Neural progenitor cell (in vitro differentiated cells): ENCODE results near the gene TSPAN5. TPM values are rescaled to one million over a fixed set of nuclear protein-coding genes. Genes with fewer than 3 reads are reported as not detected.
A peak's percentile ranks its signal among the peaks of the same experiment; 100 is the strongest.

Experiments
- DNase-seq: peaks from one replicate; pipeline ENCODE4 v3.0.0-alpha.2; 2016; ENCODE audit warnings: low spot score
- H2AFZ ChIP-seq: fragments of 200-600 bp; sonication (generic); replicated peaks from 2 replicates; pipeline ENCODE4 v1.6.1; 2016; ENCODE audit warnings: antibody characterized with exemption
- H3F3A ChIP-seq: fragments of 200-600 bp; sonication (generic); 2 replicates; pipeline ENCODE4 v1.6.1; 2016; ENCODE audit warnings: antibody characterized with exemption, low read depth
- H3K27ac ChIP-seq: fragments of 200-600 bp; sonication (generic); 2 replicates; pipeline ENCODE4 v1.5.1; 2016; ENCODE audit warnings: mild to moderate bottlenecking
- H3K27me3 ChIP-seq: fragments of 200-600 bp; sonication (generic); 2 replicates; pipeline ENCODE4 v1.6.1; 2016; ENCODE audit warnings: mild to moderate bottlenecking, moderate library complexity
- H3K36me3 ChIP-seq: fragments of 200-600 bp; sonication (generic); 2 replicates; pipeline ENCODE4 v1.5.1; 2016
- H3K4me1 ChIP-seq: fragments of 200-600 bp; sonication (generic); 2 replicates; pipeline ENCODE4 v1.6.1; 2016; ENCODE audit warnings: mixed run types
- H3K4me2 ChIP-seq: fragments of 200-600 bp; sonication (generic); 2 replicates; pipeline ENCODE4 v1.6.1; 2016
- H3K4me3 ChIP-seq: fragments of 200-600 bp; sonication (generic); 2 replicates; pipeline ENCODE4 v1.5.1; 2016
- H3K79me2 ChIP-seq: fragments of 200-600 bp; sonication (generic); 2 replicates; pipeline ENCODE4 v1.6.1; 2016; ENCODE audit warnings: low read depth
- H3K9ac ChIP-seq: fragments of 200-600 bp; sonication (generic); 2 replicates; pipeline ENCODE4 v1.6.1; 2016
- H3K9me3 ChIP-seq: fragments of 200-600 bp; sonication (generic); 2 replicates; pipeline ENCODE4 v1.5.1; 2016; ENCODE audit warnings: low read depth
- H4K20me1 ChIP-seq: fragments of 200-600 bp; sonication (generic); 2 replicates; pipeline ENCODE4 v1.6.1; 2016; ENCODE audit warnings: low read depth
- H3K27ac Mint-ChIP-seq: 3 replicates; pipeline ENCODE4 v1.8.0; 2021; ENCODE audit warnings: mixed read lengths
- H3K27me3 Mint-ChIP-seq: 2 replicates; pipeline ENCODE4 v1.8.0; 2022; ENCODE audit warnings: low read depth, mild to moderate bottlenecking, inconsistent platforms, moderate library complexity, mixed read lengths; ENCODE audit not compliant: insufficient read depth
- H3K36me3 Mint-ChIP-seq: 3 replicates; pipeline ENCODE4 v1.8.0; 2021; ENCODE audit warnings: mixed read lengths
- H3K4me1 Mint-ChIP-seq: 3 replicates; pipeline ENCODE4 v1.8.0; 2021; ENCODE audit warnings: mixed read lengths
- H3K4me3 Mint-ChIP-seq: 3 replicates; pipeline ENCODE4 v1.8.0; 2021; ENCODE audit warnings: mild to moderate bottlenecking, moderate library complexity, mixed read lengths
- H3K9me3 Mint-ChIP-seq: 3 replicates; pipeline ENCODE4 v1.8.0; 2020; ENCODE audit warnings: mixed read lengths
- CTCF ChIP-seq: fragments of 200-600 bp; sonication (generic); IDR thresholded peaks from 2 replicates; pipeline ENCODE4 v1.5.1; 2017; ENCODE audit warnings: antibody characterized with exemption, mild to moderate bottlenecking
- EZH2 ChIP-seq: fragments of 200-600 bp; sonication (generic); IDR thresholded peaks from 2 replicates; pipeline ENCODE4 v1.6.1; 2017; ENCODE audit warnings: antibody characterized with exemption, mild to moderate bottlenecking, moderate library complexity
- EZH2phosphoT487 ChIP-seq: fragments of 200-600 bp; sonication (generic); IDR thresholded peaks from 2 replicates; pipeline ENCODE4 v1.6.1; 2017; ENCODE audit warnings: antibody characterized with exemption
- total RNA-seq: library from RNA; depleted of rRNA; stranded (reverse); fragments of >200 nt; gene quantifications from 2 replicates; pipeline ENCODE4 v1.2.3, GENCODE V29; 2015; ENCODE audit warnings: low replicate concordance

TSPAN5 gene
- total RNA-seq, 1 donor from 2014 or later = 34.9 TPM

- TF ChIP-seq CTCF (no peak), EZH2phosphoT487 (no peak), EZH2 (no peak)
- H3K27ac Mint-ChIP-seq = no peak overlapping the region
- H3K36me3 Mint-ChIP-seq = peaks cover 13% of the 10 kb centered on the region
- Histone ChIP-seq H3K4me1 (peaks cover 20% of the 10 kb centered on the region), H3K79me2 (no peaks in the 10 kb centered on the region), H3K9me3 (no peaks in the 10 kb centered on the region), H3K27ac (no peak overlapping the region), H3K9ac (no peak overlapping the region), H2AFZ (no peak overlapping the region), H4K20me1 (no peaks in the 10 kb centered on the region), H3F3A (no peaks in the 10 kb centered on the region), H3K4me2 (no peak overlapping the region), H3K27me3 (no peaks in the 10 kb centered on the region), H3K36me3 (no peaks in the 10 kb centered on the region), H3K4me3 (no peak overlapping the region)
- H3K27me3 Mint-ChIP-seq = no peaks in the 10 kb centered on the region
- no peak overlapping the region for H3K4me3 Mint-ChIP-seq
- peaks cover 63% of the 10 kb centered on the region for H3K4me1 Mint-ChIP-seq
- peaks cover 11% of the 10 kb centered on the region for H3K9me3 Mint-ChIP-seq
- no peak for DNase-seq
Measured at GRCh38 chr4:98517218-98518021, 141.0 kb downstream of the TSPAN5 start.

GRCh38 chr4:98516441-98517217 is 141.8 kb downstream of the TSPAN5 start:
- no peaks in the 10 kb centered on the region for H3F3A ChIP-seq
- H3K27ac ChIP-seq = no peak overlapping the region
- peaks cover 11% of the 10 kb centered on the region for H3K9me3 Mint-ChIP-seq
- no peak overlapping the region for H3K4me3 ChIP-seq
- H4K20me1 ChIP-seq = no peaks in the 10 kb centered on the region
- H3K4me2 ChIP-seq = no peak overlapping the region
- H3K9me3 ChIP-seq = no peaks in the 10 kb centered on the region
- H3K36me3 ChIP-seq = no peaks in the 10 kb centered on the region
- no peak for TF ChIP-seq CTCF
- TF ChIP-seq EZH2 = no peak
- no peak for TF ChIP-seq EZH2phosphoT487
- H3K4me1 ChIP-seq = peaks cover 12% of the 10 kb centered on the region
- no peaks in the 10 kb centered on the region for H3K27me3 ChIP-seq
- DNase-seq = no peak
- H2AFZ ChIP-seq = no peak overlapping the region
- peaks cover 13% of the 10 kb centered on the region for H3K36me3 Mint-ChIP-seq
- peaks cover 55% of the 10 kb centered on the region for H3K4me1 Mint-ChIP-seq
- H3K9ac ChIP-seq = no peak overlapping the region
- no peaks in the 10 kb centered on the region for H3K27me3 Mint-ChIP-seq
- H3K4me3 Mint-ChIP-seq = no peak overlapping the region
- peaks cover 1% of the 10 kb centered on the region for H3K79me2 ChIP-seq
- H3K27ac Mint-ChIP-seq = peak overlapping the region; percentile 54

GRCh38 chr4:98516042-98516440 is 142.4 kb downstream of the TSPAN5 start:
- Mint-ChIP-seq H3K27ac (peak overlapping the region; percentile 59), H3K4me1 (peaks cover 51% of the 10 kb centered on the region), H3K4me3 (no peak overlapping the region), H3K27me3 (no peaks in the 10 kb centered on the region), H3K9me3 (peaks cover 11% of the 10 kb centered on the region), H3K36me3 (peaks cover 13% of the 10 kb centered on the region)
- H3K79me2 ChIP-seq = peaks cover 6% of the 10 kb centered on the region
- TF ChIP-seq EZH2phosphoT487 (no peak), CTCF (no peak), EZH2 (no peak)
- no peak for DNase-seq
- no peak overlapping the region for H3K4me3 ChIP-seq
- H3K4me2 ChIP-seq = no peak overlapping the region
- no peak overlapping the region for H3K27ac ChIP-seq
- no peak overlapping the region for H3K9ac ChIP-seq
- H4K20me1 ChIP-seq = no peaks in the 10 kb centered on the region
- no peak overlapping the region for H2AFZ ChIP-seq
- H3K36me3 ChIP-seq = no peaks in the 10 kb centered on the region
- H3F3A ChIP-seq = no peaks in the 10 kb centered on the region
- H3K9me3 ChIP-seq = no peaks in the 10 kb centered on the region
- H3K27me3 ChIP-seq = no peaks in the 10 kb centered on the region
- peaks cover 10% of the 10 kb centered on the region for H3K4me1 ChIP-seq
